Thyroid gland (tissue), 4 donors: ENCODE data around the gene SLC48A1.

ENCODE experiments used
- POLR2A ChIP-seq, 2 donors: fragments of 450-650 bp; IDR thresholded peaks; one replicate each; pipeline ENCODE4 v1.6.1; 2017; ENCODE audit warnings: antibody characterized with exemption in 2 of 2, mild to moderate bottlenecking in 2 of 2, moderate library complexity in 1 of 2
- TF ChIP-seq, protein P1 (sequence below), 6 experiments: fragments of 200-600 bp in 3 of 6; fragments of 450-650 bp in 3 of 6; sonication (generic) in 3 of 6; IDR thresholded peaks; one replicate each; pipeline ENCODE4 v1.5.1; 2016 to 2019; ENCODE audit warnings: antibody characterized with exemption in 6 of 6, mild to moderate bottlenecking in 2 of 6, inconsistent platforms in 1 of 6, moderate library complexity in 1 of 6

DNA sequence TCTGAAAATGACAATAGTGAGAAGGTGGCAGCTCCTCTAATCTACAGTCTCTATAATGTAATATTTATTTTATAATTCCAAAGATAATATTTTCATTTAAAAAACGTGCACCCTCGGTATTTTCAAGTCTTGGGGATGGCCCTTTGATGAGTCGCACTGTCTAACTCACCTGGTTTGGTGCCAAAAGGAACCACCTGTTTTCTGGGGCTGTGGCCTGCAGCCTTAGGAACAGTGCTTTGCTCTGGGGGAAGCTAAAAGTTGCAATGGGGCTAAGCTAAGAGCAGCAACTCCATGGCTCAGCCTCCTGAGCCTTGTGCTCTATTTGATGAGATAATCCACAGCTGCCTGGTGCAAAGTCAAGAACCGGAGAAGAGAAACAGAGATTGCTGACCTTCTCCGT lies 41.3 kb upstream of the SLC48A1 start:
- TF ChIP-seq, protein P1, sequence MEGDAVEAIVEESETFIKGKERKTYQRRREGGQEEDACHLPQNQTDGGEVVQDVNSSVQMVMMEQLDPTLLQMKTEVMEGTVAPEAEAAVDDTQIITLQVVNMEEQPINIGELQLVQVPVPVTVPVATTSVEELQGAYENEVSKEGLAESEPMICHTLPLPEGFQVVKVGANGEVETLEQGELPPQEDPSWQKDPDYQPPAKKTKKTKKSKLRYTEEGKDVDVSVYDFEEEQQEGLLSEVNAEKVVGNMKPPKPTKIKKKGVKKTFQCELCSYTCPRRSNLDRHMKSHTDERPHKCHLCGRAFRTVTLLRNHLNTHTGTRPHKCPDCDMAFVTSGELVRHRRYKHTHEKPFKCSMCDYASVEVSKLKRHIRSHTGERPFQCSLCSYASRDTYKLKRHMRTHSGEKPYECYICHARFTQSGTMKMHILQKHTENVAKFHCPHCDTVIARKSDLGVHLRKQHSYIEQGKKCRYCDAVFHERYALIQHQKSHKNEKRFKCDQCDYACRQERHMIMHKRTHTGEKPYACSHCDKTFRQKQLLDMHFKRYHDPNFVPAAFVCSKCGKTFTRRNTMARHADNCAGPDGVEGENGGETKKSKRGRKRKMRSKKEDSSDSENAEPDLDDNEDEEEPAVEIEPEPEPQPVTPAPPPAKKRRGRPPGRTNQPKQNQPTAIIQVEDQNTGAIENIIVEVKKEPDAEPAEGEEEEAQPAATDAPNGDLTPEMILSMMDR (IDR thresholded peaks at IDR 0.05), result no peak
- no peak for TF ChIP-seq POLR2A (IDR thresholded peaks at IDR 0.05)
